Tibial nerve (tissue), 4 donors: Measurements from ENCODE around the gene NRXN3.

Experiments used
- EP300 ChIP-seq, 2 donors: sonication (generic); formaldehyde crosslinking; IDR thresholded peaks; one replicate each; pipeline ENCODE4 v1.6.1; 2017; ENCODE audit warnings: antibody characterized with exemption in 2 of 2, mild to moderate bottlenecking in 1 of 2
- POLR2A ChIP-seq, 2 donors: fragments of 450-650 bp; IDR thresholded peaks; one replicate each; pipeline ENCODE4 v1.6.1; 2017; ENCODE audit warnings: antibody characterized with exemption in 2 of 2, mild to moderate bottlenecking in 2 of 2, moderate library complexity in 2 of 2
- TF ChIP-seq, protein P1 (sequence below), 5 experiments: fragments of 200-600 bp in 3 of 5; fragments of 450-650 bp in 2 of 5; sonication (generic) in 3 of 5; IDR thresholded peaks; one replicate each; pipeline ENCODE4 v1.5.1; 2016 to 2019; ENCODE audit warnings: antibody characterized with exemption in 5 of 5, mild to moderate bottlenecking in 3 of 5, moderate library complexity in 2 of 5

DNA sequence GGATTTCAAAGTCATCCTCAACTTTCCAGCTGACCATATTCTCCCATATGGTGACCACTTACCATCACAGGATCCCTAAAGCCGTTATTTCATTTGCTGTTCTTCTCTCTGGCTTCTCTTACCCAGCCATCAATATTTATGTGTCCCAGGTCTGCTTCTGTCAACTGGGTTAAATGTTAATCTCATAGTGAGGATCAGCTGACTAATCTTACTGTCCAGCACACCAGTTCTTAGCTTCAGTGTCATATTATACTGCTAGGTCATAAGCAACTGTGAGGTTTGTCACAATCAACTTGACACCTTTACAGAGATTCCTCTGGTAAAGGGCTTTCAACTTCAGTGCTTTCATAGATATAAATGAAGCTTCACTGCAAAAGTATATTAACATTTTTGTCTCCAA, 1746.7 kb downstream of the NRXN3 start:
- TF ChIP-seq, protein P1, sequence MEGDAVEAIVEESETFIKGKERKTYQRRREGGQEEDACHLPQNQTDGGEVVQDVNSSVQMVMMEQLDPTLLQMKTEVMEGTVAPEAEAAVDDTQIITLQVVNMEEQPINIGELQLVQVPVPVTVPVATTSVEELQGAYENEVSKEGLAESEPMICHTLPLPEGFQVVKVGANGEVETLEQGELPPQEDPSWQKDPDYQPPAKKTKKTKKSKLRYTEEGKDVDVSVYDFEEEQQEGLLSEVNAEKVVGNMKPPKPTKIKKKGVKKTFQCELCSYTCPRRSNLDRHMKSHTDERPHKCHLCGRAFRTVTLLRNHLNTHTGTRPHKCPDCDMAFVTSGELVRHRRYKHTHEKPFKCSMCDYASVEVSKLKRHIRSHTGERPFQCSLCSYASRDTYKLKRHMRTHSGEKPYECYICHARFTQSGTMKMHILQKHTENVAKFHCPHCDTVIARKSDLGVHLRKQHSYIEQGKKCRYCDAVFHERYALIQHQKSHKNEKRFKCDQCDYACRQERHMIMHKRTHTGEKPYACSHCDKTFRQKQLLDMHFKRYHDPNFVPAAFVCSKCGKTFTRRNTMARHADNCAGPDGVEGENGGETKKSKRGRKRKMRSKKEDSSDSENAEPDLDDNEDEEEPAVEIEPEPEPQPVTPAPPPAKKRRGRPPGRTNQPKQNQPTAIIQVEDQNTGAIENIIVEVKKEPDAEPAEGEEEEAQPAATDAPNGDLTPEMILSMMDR (IDR thresholded peaks at IDR 0.05), result no peak
- TF ChIP-seq POLR2A (IDR thresholded peaks at IDR 0.05), result no peak
- no peak for TF ChIP-seq EP300 (IDR thresholded peaks at IDR 0.05)
